ENCODE measurements around the gene MCC.

Gene MCC

GRCh38 chr5:113119246-113119924 lies 368.9 kb downstream of the MCC start:
- no peak for TF ChIP-seq CTCF (conservative IDR thresholded peaks at IDR 0.05; ENCODE audit: low read depth, low read length)
- DNase-seq (ENCODE audit: low read depth) = no peak
- no peak overlapping the region for H3K4me3 ChIP-seq (ENCODE audit: low read length)

GRCh38 chr5:113118765-113119164 lies 369.5 kb downstream of the MCC start:
- no peak overlapping the region for H3K4me3 ChIP-seq (ENCODE audit: low read length)
- TF ChIP-seq CTCF (conservative IDR thresholded peaks at IDR 0.05; ENCODE audit: low read depth, low read length) = no peak
- DNase-seq (ENCODE audit: low read depth) = no peak

- no peak overlapping the region for H3K4me3 ChIP-seq (ENCODE audit: low read length)
- TF ChIP-seq CTCF (conservative IDR thresholded peaks at IDR 0.05; ENCODE audit: low read depth, low read length) = no peak
- DNase-seq (ENCODE audit: low read depth) = no peak
These were observed 370.0 kb downstream of the MCC start for GRCh38 chr5:113118298-113118697.

GRCh38 chr5:113117543-113118115 lies 370.6 kb downstream of the MCC start:
- TF ChIP-seq CTCF (conservative IDR thresholded peaks at IDR 0.05; ENCODE audit: low read depth, low read length) = no peak
- DNase-seq (ENCODE audit: low read depth) = no peak
- no peak overlapping the region for H3K4me3 ChIP-seq (ENCODE audit: low read length)

GRCh38 chr5:113115956-113116355 lies 372.3 kb downstream of the MCC start:
- no peak for DNase-seq (ENCODE audit: low read depth)
- no peak overlapping the region for H3K4me3 ChIP-seq (ENCODE audit: low read length)
- TF ChIP-seq CTCF (conservative IDR thresholded peaks at IDR 0.05; ENCODE audit: low read depth, low read length) = no peak

GRCh38 chr5:113115061-113115460 lies 373.2 kb downstream of the MCC start:
- DNase-seq (ENCODE audit: low read depth) = no peak
- no peak for TF ChIP-seq CTCF (conservative IDR thresholded peaks at IDR 0.05; ENCODE audit: low read depth, low read length)
- no peak overlapping the region for H3K4me3 ChIP-seq (ENCODE audit: low read length)

- H3K4me3 ChIP-seq (ENCODE audit: low read length) = no peak overlapping the region
- no peak for DNase-seq (ENCODE audit: low read depth)
- no peak for TF ChIP-seq CTCF (conservative IDR thresholded peaks at IDR 0.05; ENCODE audit: low read depth, low read length)
These were observed 373.7 kb downstream of the MCC start for GRCh38 chr5:113114559-113114958.
